Osteocyte (in vitro differentiated cells): ENCODE measurements around the gene CLIP1. TPM values are rescaled to one million over a fixed set of nuclear protein-coding genes. Genes with fewer than 3 reads are reported as not detected.

Experiments used
- DNase-seq: peaks from one replicate; pipeline ENCODE4 v3.0.0; 2021; ENCODE audit warnings: mixed read lengths; ENCODE audit not compliant: unreplicated experiment; ENCODE audit errors: extremely low spot score
- H3K27ac Mint-ChIP-seq: one replicate; pipeline ENCODE4 v1.8.0; 2021; ENCODE audit warnings: mild to moderate bottlenecking, mixed read lengths; ENCODE audit not compliant: unreplicated experiment
- H3K27me3 Mint-ChIP-seq: one replicate; pipeline ENCODE4 v1.8.0; 2021; ENCODE audit warnings: mixed read lengths; ENCODE audit not compliant: unreplicated experiment
- H3K36me3 Mint-ChIP-seq: one replicate; pipeline ENCODE4 v1.8.0; 2021; ENCODE audit warnings: mixed read lengths; ENCODE audit not compliant: unreplicated experiment
- H3K4me1 Mint-ChIP-seq: one replicate; pipeline ENCODE4 v1.8.0; 2021; ENCODE audit warnings: mixed read lengths; ENCODE audit not compliant: unreplicated experiment
- H3K4me3 Mint-ChIP-seq: one replicate; pipeline ENCODE4 v1.8.0; 2021; ENCODE audit warnings: mild to moderate bottlenecking, moderate library complexity, mixed read lengths; ENCODE audit not compliant: unreplicated experiment
- H3K9me3 Mint-ChIP-seq: one replicate; pipeline ENCODE4 v1.8.0; 2021; ENCODE audit warnings: mixed read lengths; ENCODE audit not compliant: unreplicated experiment
- CTCF ChIP-seq: fragments of 200-600 bp; sonication (generic); IDR thresholded peaks from 2 replicates; pipeline ENCODE4 v1.5.0; 2021; ENCODE audit warnings: antibody characterized with exemption, mild to moderate bottlenecking, moderate library complexity
- total RNA-seq: library from RNA; stranded (reverse); gene quantifications from 2 replicates; pipeline ENCODE4 v1.2.1, GENCODE V29; 2021

Gene CLIP1
- total RNA-seq, 1 donor from 2014 or later, result 100.0 TPM

- Mint-ChIP-seq H3K4me3 (no peak overlapping the region), H3K27ac (no peak overlapping the region), H3K9me3 (no peaks in the 10 kb centered on the region), H3K36me3 (peaks cover 30% of the 10 kb centered on the region), H3K27me3 (no peaks in the 10 kb centered on the region), H3K4me1 (no peaks in the 10 kb centered on the region)
- DNase-seq, result peak; percentile 63
- no peak for TF ChIP-seq CTCF
These were observed 112.8 kb downstream of the CLIP1 start for GRCh38 chr12:122309564-122310121.

GRCh38 chr12:122308811-122309210, 113.7 kb downstream of the CLIP1 start:
- no peak overlapping the region for H3K4me3 Mint-ChIP-seq
- TF ChIP-seq CTCF, result no peak
- H3K9me3 Mint-ChIP-seq, result no peaks in the 10 kb centered on the region
- H3K36me3 Mint-ChIP-seq, result peaks cover 29% of the 10 kb centered on the region
- no peaks in the 10 kb centered on the region for H3K4me1 Mint-ChIP-seq
- DNase-seq, result no peak
- H3K27me3 Mint-ChIP-seq, result no peaks in the 10 kb centered on the region
- no peak overlapping the region for H3K27ac Mint-ChIP-seq

GRCh38 chr12:122306407-122306806, 116.1 kb downstream of the CLIP1 start:
- no peak for DNase-seq
- H3K36me3 Mint-ChIP-seq, result peaks cover 43% of the 10 kb centered on the region
- H3K4me1 Mint-ChIP-seq, result no peaks in the 10 kb centered on the region
- no peak overlapping the region for H3K27ac Mint-ChIP-seq
- no peaks in the 10 kb centered on the region for H3K27me3 Mint-ChIP-seq
- H3K4me3 Mint-ChIP-seq, result no peak overlapping the region
- H3K9me3 Mint-ChIP-seq, result no peaks in the 10 kb centered on the region
- no peak for TF ChIP-seq CTCF

GRCh38 chr12:122304924-122305323, 117.5 kb downstream of the CLIP1 start:
- H3K27ac Mint-ChIP-seq, result no peak overlapping the region
- no peaks in the 10 kb centered on the region for H3K27me3 Mint-ChIP-seq
- TF ChIP-seq CTCF, result no peak
- H3K36me3 Mint-ChIP-seq, result peaks cover 45% of the 10 kb centered on the region
- H3K4me3 Mint-ChIP-seq, result no peak overlapping the region
- H3K4me1 Mint-ChIP-seq, result no peaks in the 10 kb centered on the region
- DNase-seq, result no peak
- H3K9me3 Mint-ChIP-seq, result no peaks in the 10 kb centered on the region

- no peak for DNase-seq
- Mint-ChIP-seq H3K36me3 (peaks cover 39% of the 10 kb centered on the region), H3K4me1 (no peaks in the 10 kb centered on the region), H3K4me3 (no peak overlapping the region), H3K9me3 (no peaks in the 10 kb centered on the region), H3K27me3 (no peaks in the 10 kb centered on the region), H3K27ac (no peak overlapping the region)
- no peak for TF ChIP-seq CTCF
These were observed 119.4 kb downstream of the CLIP1 start for GRCh38 chr12:122303068-122303467.
